ENCODE data around the gene UBE2D2. TPM values are rescaled to one million over a fixed set of nuclear protein-coding genes. Genes with fewer than 3 reads are reported as not detected.
"Not testable (repeated sequence)": the region's sequence is repeated elsewhere in the genome, so short reads cannot be mapped to it uniquely, and the experiment has no call there.

The UBE2D2 gene
- total RNA-seq, 1 donor from 2014 or later, result 57.5 TPM

GRCh38 chr5:139578325-139578724, 17.2 kb downstream of the UBE2D2 start:
- intact Hi-C loops (cut with DNase I), result no loop called here
- H3K4me1 ChIP-seq, result peaks cover 48% of the 10 kb centered on the region
- DNase-seq (ENCODE audit: extremely low spot score in 2 of 2), result no peak
- no peak for TF ChIP-seq CTCF (IDR thresholded peaks at IDR 0.05)
- TF ChIP-seq POLR2A (IDR thresholded peaks at IDR 0.05), result no peak
- TF ChIP-seq POLR2AphosphoS5 (IDR thresholded peaks at IDR 0.05; ENCODE audit: insufficient read depth in 1 of 2, low read depth in 1 of 2), result no peak
- no peak overlapping the region for H3K27ac ChIP-seq
- H3K4me3 ChIP-seq, result no peak overlapping the region
- no peaks in the 10 kb centered on the region for H3K27me3 ChIP-seq
- no peaks in the 10 kb centered on the region for H3K36me3 ChIP-seq
- no peaks in the 10 kb centered on the region for H3K9me3 ChIP-seq

GRCh38 chr5:139582181-139582580, 21.0 kb downstream of the UBE2D2 start:
- H3K4me3 ChIP-seq; H3K9me3 ChIP-seq; intact Hi-C loops (cut with DNase I); H3K27ac ChIP-seq; H3K36me3 ChIP-seq; H3K27me3 ChIP-seq; DNase-seq (ENCODE audit: extremely low spot score in 2 of 2): not testable (repeated sequence)
- H3K4me1 ChIP-seq, result peaks cover 17% of the 10 kb centered on the region

DNA sequence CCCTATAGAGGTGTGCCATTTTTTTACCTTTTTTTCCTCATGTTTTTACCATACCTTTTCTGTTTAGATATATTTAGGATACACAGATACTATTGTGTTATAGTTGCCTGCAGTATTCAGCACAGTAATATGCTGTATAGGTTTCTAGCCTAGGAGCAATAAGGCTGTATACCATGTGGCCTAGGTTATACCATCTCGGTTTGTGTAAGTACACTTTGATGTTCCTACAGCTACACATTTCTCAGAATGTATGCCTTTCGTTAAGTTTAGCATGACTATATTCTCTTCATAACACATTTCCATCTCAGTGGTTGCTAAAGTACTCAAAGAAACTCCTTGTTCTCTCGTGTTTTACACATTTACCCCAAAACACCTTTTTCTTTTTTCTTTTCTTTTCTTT, 23.0 kb downstream of the UBE2D2 start:
- Histone ChIP-seq H3K9me3 (no peaks in the 10 kb centered on the region), H3K4me3 (no peak overlapping the region), H3K4me1 (peaks cover 7% of the 10 kb centered on the region), H3K27me3 (no peaks in the 10 kb centered on the region), H3K36me3 (no peaks in the 10 kb centered on the region), H3K27ac (no peak overlapping the region)
- TF ChIP-seq POLR2A (IDR thresholded peaks at IDR 0.05), result no peak
- TF ChIP-seq POLR2AphosphoS5 (IDR thresholded peaks at IDR 0.05; ENCODE audit: insufficient read depth in 1 of 2, low read depth in 1 of 2), result no peak
- TF ChIP-seq CTCF (IDR thresholded peaks at IDR 0.05), result no peak
- intact Hi-C loops (cut with DNase I), result no loop called here
- no peak for DNase-seq (ENCODE audit: extremely low spot score in 2 of 2)

DNA sequence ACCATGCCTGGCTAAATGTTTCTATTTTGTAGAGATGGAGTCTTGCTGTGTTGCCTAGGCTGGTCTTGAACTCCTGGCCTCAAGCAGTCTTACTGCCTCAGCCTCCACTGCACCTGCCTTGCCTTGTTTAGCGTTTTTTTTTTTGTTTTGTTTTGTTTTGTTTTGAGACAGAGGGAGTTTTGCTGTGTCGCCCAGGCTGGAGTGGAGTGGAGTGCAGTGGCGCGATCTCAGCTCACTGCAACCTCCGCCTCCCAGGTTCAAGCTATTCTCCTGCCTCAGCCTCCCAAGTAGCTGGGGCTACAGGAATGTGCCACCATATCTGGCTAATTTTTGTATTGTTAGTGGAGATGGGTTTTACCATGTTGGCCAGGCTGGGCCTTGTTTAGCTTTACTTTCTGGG, 27.0 kb downstream of the UBE2D2 start:
- H3K27me3 ChIP-seq; DNase-seq (ENCODE audit: extremely low spot score in 2 of 2); H3K4me1 ChIP-seq; H3K4me3 ChIP-seq; H3K9me3 ChIP-seq; H3K36me3 ChIP-seq; H3K27ac ChIP-seq; intact Hi-C loops (cut with DNase I): not testable (repeated sequence)

DNA sequence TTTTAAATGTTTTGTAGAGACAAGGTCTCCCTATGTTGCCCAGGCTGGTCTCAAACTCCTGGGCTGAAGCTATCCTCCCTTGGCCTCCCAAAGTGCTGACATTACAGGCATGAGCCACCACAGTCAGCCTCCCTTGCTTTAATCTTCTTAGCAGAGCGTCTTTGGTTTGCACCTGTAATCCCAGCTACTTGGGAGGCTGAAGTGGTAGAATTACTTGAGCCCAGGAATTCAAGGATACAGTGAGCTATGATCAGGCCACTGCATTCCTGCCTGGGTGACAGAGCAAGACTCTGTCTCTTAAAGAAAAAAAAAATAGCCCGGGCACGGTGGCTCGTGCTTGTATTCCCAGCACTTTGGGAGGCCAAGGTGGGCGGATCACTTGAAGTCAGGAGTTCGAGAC, 27.8 kb downstream of the UBE2D2 start:
- TF ChIP-seq POLR2AphosphoS5 (IDR thresholded peaks at IDR 0.05; ENCODE audit: insufficient read depth in 1 of 2, low read depth in 1 of 2), result no peak
- H3K27ac ChIP-seq, result no peak overlapping the region
- no peaks in the 10 kb centered on the region for H3K4me1 ChIP-seq
- intact Hi-C loops (cut with DNase I), result no loop called here
- no peaks in the 10 kb centered on the region for H3K27me3 ChIP-seq
- no peaks in the 10 kb centered on the region for H3K36me3 ChIP-seq
- H3K4me3 ChIP-seq, result no peak overlapping the region
- H3K9me3 ChIP-seq, result no peaks in the 10 kb centered on the region
- DNase-seq (ENCODE audit: extremely low spot score in 2 of 2), result no peak

DNA sequence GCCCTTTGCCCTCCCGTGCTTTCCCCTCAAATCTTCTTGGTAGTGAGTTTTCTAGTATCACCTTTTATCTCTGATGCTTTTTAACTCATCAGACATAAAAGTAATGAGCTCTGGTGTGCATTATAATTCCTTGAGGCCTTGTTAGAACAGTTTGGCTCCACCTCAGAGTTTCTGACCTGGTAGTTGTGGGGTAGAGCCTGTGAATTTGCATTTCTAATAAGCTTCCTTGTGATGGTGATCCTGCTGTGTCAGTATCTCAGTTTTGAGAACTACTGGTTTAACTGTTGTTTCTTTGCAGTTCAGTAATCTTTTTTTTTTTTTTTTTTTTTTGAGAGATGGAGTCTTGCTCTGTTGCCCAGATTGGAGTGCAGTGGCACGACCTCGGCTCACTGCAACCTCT, 31.1 kb downstream of the UBE2D2 start:
- H3K4me3 ChIP-seq, result no peak overlapping the region
- no peak overlapping the region for H3K27ac ChIP-seq
- peaks cover 6% of the 10 kb centered on the region for H3K4me1 ChIP-seq
- no peaks in the 10 kb centered on the region for H3K36me3 ChIP-seq
- TF ChIP-seq POLR2A (IDR thresholded peaks at IDR 0.05) (no peak), CTCF (IDR thresholded peaks at IDR 0.05) (no peak), POLR2AphosphoS5 (IDR thresholded peaks at IDR 0.05; ENCODE audit: insufficient read depth in 1 of 2, low read depth in 1 of 2) (no peak)
- no peak for DNase-seq (ENCODE audit: extremely low spot score in 2 of 2)
- no peaks in the 10 kb centered on the region for H3K9me3 ChIP-seq
- intact Hi-C loops (cut with DNase I), result no loop called here
- H3K27me3 ChIP-seq, result no peaks in the 10 kb centered on the region

GRCh38 chr5:139593076-139593475, 31.9 kb downstream of the UBE2D2 start:
- H3K4me3 ChIP-seq; intact Hi-C loops (cut with DNase I); H3K27me3 ChIP-seq; H3K4me1 ChIP-seq; DNase-seq (ENCODE audit: extremely low spot score in 2 of 2); H3K36me3 ChIP-seq; H3K27ac ChIP-seq; H3K9me3 ChIP-seq: not testable (repeated sequence)
